ENCODE data around the gene TBC1D22A.
"Not testable (repeated sequence)": the region's sequence is repeated elsewhere in the genome, so short reads cannot be mapped to it uniquely, and the experiment has no call there.

The TBC1D22A gene

DNA sequence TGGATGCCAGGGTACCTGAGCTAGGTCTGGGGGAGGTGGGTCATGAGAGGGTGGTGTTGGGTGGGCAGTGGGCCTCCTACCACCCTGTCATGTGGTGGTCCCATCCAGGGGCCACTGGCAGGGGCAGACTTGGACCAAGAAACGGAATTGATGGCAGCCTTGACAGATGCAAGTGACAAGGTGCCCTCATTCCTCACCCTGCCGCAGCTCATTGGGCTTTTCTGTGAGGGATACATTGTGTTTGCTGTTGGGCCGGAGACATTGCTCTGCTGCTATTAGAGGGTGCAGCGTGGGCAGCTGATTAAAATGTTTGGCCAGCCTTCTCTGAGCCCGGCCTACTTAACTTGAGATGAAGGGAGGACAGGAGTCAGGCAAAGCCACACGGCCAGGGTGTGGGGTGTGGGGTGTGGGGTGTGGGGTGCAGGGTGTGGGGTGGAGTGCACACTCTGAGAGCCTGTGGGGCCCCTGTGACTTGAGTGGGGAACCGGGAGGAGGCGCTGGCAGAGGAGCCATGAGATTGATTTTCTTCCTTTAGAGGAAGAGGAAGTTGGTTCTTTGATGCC is 351.5 kb downstream of the TBC1D22A start:
- peaks cover 12% of the 10 kb centered on the region for H3K36me3 Mint-ChIP-seq (ENCODE audit: low read depth)
- peaks cover 9% of the 10 kb centered on the region for H3K9me3 Mint-ChIP-seq
- TF ChIP-seq, protein P1, sequence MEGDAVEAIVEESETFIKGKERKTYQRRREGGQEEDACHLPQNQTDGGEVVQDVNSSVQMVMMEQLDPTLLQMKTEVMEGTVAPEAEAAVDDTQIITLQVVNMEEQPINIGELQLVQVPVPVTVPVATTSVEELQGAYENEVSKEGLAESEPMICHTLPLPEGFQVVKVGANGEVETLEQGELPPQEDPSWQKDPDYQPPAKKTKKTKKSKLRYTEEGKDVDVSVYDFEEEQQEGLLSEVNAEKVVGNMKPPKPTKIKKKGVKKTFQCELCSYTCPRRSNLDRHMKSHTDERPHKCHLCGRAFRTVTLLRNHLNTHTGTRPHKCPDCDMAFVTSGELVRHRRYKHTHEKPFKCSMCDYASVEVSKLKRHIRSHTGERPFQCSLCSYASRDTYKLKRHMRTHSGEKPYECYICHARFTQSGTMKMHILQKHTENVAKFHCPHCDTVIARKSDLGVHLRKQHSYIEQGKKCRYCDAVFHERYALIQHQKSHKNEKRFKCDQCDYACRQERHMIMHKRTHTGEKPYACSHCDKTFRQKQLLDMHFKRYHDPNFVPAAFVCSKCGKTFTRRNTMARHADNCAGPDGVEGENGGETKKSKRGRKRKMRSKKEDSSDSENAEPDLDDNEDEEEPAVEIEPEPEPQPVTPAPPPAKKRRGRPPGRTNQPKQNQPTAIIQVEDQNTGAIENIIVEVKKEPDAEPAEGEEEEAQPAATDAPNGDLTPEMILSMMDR (IDR thresholded peaks at IDR 0.05; ENCODE audit: unreplicated experiment in 3 of 3) = no peak
- no peak overlapping the region for H3K27ac Mint-ChIP-seq
- H3K4me3 Mint-ChIP-seq = no peak overlapping the region
- H3K27me3 Mint-ChIP-seq (ENCODE audit: low read depth) = no peaks in the 10 kb centered on the region
- H3K4me1 Mint-ChIP-seq = peaks cover 8% of the 10 kb centered on the region

DNA sequence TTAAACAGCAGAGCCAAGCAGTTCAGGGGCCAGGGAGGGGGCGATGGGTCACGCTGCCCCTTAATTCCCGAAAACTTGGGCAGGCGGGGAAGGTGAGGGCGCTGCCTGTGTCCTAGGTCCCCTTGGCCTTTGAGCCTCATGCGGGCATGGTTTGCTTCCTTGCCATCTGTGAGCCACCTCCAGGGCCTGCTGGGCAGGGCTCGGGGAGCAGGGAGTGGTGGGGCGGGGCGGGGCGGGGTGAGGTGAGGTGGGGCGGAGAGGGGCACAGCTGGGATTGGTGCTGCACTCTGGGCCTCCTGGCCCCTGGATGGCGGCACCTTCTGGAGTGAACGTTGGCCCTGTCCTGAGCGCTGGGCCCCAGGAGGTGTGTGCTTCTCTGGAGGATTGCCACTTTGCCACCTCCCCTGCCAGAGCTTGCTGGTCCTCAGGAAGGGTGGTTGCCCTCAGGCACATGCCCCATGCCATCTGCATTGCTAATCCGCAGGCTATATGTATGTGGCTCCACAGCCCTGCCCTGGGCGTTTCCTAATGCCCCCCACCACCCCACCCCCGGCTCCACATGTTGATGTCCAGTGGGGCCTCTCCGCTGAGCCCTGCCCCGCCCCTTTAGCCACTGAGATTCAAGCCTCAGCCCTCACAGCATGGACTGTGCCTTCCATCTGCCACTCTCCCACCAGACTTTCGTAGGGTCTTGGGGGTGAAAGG is 352.5 kb downstream of the TBC1D22A start:
- peaks cover 6% of the 10 kb centered on the region for H3K36me3 Mint-ChIP-seq (ENCODE audit: low read depth)
- TF ChIP-seq, protein P1 (IDR thresholded peaks at IDR 0.05; ENCODE audit: unreplicated experiment in 3 of 3) = no peak
- no peak overlapping the region for H3K27ac Mint-ChIP-seq
- H3K9me3 Mint-ChIP-seq = peaks cover 3% of the 10 kb centered on the region
- H3K4me3 Mint-ChIP-seq = no peak overlapping the region
- H3K27me3 Mint-ChIP-seq (ENCODE audit: low read depth) = no peaks in the 10 kb centered on the region
- H3K4me1 Mint-ChIP-seq = peaks cover 8% of the 10 kb centered on the region

DNA sequence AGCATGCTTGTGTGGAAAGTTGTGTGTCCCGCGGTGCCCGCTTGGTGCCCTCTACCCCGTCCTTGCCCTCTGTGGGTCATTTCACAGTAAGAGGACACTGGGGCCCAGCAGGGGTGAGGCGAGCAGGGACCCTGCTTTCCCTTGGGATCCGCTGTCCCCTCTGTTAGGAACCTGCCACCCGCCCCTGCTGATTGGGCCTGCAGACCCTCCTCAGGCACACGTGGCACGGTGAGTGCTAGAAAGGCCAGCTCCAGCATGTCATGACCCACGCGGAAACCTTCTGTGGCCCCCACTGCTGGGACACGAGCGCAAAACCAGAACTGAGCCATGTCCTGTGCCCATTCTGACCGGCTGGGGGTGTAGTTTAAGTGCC is 353.1 kb downstream of the TBC1D22A start:
- peaks cover under 1% of the 10 kb centered on the region for H3K9me3 Mint-ChIP-seq
- no peaks in the 10 kb centered on the region for H3K27me3 Mint-ChIP-seq (ENCODE audit: low read depth)
- no peak overlapping the region for H3K4me3 Mint-ChIP-seq
- peaks cover 8% of the 10 kb centered on the region for H3K4me1 Mint-ChIP-seq
- H3K36me3 Mint-ChIP-seq (ENCODE audit: low read depth) = peaks cover 6% of the 10 kb centered on the region
- TF ChIP-seq, protein P1 (IDR thresholded peaks at IDR 0.05; ENCODE audit: unreplicated experiment in 3 of 3) = no peak
- H3K27ac Mint-ChIP-seq = no peak overlapping the region

DNA sequence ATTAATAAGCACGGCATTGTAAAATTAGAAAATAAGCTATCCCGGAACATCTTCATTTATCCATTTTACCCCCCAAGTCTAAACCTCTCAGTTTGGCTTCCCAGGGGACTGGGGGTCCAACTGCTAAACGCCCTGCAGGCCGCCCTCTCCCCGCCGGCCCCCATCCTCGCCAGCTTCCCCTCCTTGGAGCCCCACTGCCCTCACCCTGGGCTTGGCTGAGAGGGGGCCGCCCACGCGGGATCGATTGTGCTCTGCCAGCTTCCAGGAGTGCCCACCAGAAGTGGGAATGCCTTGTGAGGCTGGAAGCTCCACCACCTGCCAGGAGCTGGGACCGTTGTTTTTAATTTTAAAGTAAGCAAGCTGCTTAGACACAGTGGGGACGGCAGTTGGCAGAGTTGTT is 353.5 kb downstream of the TBC1D22A start:
- Mint-ChIP-seq H3K9me3 (no peaks in the 10 kb centered on the region), H3K36me3 (ENCODE audit: low read depth) (peaks cover 6% of the 10 kb centered on the region), H3K27me3 (ENCODE audit: low read depth) (no peaks in the 10 kb centered on the region), H3K4me3 (no peak overlapping the region), H3K27ac (no peak overlapping the region), H3K4me1 (peaks cover 7% of the 10 kb centered on the region)
- TF ChIP-seq, protein P1 (IDR thresholded peaks at IDR 0.05; ENCODE audit: unreplicated experiment in 3 of 3) = no peak

DNA sequence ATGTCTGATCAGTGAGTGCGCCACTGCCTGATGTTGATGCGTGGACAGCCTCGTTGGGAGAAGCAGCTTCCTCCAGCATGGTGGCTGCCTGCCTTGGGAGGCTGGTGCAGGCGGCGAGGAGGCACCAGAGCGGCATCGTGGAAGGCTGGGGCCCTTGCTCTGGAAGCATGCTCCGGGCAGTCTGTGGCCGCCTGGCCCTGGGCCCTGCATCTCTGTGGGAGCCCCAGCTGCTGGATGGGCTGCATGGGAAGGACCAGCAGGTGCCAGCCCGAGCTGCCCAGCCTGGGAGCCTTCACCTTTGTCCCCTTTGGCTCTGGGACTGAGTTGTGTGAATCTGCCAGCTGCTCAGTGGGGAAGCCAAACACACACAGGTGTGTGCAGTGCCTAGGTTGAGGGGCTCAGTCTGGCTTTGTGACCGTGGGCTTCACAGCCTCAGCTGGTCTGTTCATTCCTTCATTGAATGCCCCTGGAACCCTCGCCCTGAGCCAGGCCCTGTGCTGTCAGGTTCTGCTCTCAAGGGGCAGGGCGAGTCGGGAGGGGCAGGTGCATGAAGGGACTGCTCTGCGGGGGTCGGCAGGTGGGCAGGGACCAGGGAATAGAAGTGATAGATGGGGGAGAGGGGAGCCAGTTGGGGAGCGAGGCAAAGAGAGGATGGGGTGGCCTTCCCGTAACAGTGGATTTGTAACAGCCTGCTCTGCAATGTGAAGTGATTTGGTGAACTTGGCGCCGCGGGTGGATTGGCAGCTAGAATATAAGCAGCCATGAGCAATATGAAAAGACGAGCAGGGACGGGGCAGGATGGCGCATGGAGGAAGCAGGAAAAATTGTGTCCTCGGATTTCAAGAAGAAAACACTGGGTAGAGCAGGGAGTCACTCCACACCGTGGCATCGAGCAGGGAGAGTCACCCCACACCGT is 354.2 kb downstream of the TBC1D22A start:
- H3K4me1 Mint-ChIP-seq = no peaks in the 10 kb centered on the region
- H3K27ac Mint-ChIP-seq = no peak overlapping the region
- no peaks in the 10 kb centered on the region for H3K27me3 Mint-ChIP-seq (ENCODE audit: low read depth)
- TF ChIP-seq, protein P1 (IDR thresholded peaks at IDR 0.05; ENCODE audit: unreplicated experiment in 3 of 3) = no peak
- no peak overlapping the region for H3K4me3 Mint-ChIP-seq
- H3K36me3 Mint-ChIP-seq (ENCODE audit: low read depth) = no peaks in the 10 kb centered on the region
- no peaks in the 10 kb centered on the region for H3K9me3 Mint-ChIP-seq

DNA sequence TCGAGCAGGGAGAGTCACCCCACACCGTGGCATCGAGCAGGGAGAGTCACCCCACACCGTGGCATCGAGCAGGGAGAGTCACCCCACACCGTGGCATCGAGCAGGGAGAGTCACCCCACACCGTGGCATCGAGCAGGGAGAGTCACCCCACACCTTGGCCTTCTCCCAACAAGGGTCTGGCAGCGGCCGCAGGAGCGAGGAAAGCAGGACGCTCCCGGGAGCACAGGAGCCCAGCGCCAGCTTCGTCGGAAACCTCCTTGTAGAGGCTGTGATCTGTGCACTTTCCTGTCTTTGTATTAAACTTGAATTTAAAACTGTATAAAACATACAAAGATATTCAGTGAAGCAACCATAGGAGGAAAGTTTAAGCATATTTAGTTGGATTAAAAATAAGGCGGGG is 355.0 kb downstream of the TBC1D22A start:
- H3K4me1 Mint-ChIP-seq; H3K4me3 Mint-ChIP-seq; H3K27ac Mint-ChIP-seq; H3K27me3 Mint-ChIP-seq (ENCODE audit: low read depth); H3K9me3 Mint-ChIP-seq; H3K36me3 Mint-ChIP-seq (ENCODE audit: low read depth): not testable (repeated sequence)
